ENCODE measurements around the gene CTIF.

GRCh38 chr18:48867978-48868377 lies 329.1 kb downstream of the CTIF start:
- TF ChIP-seq CTCF (conservative IDR thresholded peaks at IDR 0.05; ENCODE audit: low read depth, low read length) (no peak), EZH2phosphoT487 (IDR thresholded peaks at IDR 0.05; ENCODE audit: borderline replicate concordance, low read length) (no peak)
